Inferior parietal cortex (tissue), 1 donor: ENCODE data around the gene ORM2.
A peak's percentile ranks its signal among the peaks of the same experiment; 100 is the strongest.
"Not testable (repeated sequence)": the region's sequence is repeated elsewhere in the genome, so short reads cannot be mapped to it uniquely, and the experiment has no call there.

Source experiments
- DNase-seq: peaks from one replicate; pipeline ENCODE4 v3.0.0-alpha.2; 2016; ENCODE audit errors: extremely low spot score

The ORM2 gene

DNA sequence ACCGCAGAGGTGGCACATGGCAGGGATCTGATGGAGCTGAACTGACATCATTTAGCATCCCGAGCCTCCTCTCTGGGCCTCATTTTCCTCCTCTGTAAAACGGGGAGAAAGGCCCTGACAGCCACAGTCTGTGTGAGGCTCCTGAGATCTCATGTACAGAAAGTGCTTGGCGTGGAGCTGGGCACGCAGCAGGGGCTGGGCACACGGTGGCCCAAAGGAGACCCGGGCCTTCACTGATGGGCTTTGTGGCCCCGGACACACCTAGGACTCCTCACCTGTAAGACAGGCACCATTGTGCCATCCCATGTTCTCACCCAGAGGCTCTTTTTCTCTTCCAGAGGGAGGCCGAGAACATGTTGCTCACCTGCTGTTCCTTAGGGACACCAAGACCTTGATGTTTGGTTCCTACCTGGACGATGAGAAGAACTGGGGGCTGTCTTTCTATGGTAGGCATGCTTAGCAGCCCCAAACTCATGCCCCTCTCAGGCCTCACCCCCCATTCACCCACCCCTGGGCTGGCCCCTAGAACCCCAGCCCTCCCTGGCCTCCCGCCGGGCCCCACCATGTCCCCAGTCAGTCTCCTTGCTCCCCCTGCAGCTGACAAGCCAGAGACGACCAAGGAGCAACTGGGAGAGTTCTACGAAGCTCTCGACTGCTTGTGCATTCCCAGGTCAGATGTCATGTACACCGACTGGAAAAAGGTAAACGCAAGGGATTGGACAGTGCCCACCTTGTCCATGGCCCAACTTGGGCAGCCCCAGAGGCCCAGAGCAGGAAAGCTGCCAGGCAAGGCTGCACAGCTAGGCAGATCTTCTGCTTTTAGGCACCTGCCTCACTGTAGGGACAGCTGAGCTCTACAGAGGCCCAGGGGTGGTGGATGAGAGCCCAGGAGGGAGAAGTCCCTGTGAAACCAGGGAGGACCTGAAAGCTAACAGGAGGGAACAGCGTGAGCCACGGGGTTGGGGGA lies 1.8 kb downstream of the ORM2 start:
- not testable (repeated sequence) for DNase-seq

DNA sequence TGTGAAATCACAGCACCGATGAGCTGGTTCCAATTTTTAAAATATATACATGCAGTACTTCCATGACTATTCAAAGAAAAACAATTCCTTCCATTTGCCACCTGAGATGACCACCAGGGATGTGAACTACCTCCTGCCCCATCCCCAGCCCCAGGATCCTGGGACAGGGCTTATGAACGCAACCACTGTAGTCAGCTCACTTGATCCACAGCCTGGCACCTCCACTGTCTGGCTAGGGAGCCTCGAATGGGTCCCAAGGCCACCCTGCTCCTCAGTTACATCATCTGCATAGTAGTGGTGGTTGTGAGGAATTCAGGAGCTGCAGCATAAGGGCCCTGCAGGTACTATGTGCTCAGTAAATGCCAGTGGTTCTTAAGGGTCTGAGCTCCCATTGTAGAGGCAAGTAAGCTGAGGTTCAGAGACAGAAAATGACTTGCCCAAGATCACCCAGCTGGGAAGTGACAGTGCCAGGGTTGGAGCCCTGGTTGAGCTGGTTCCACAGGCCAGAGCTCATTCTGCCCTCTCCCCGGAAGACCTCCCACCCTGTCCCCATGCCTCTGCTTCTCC lies 2.9 kb downstream of the ORM2 start:
- not testable (repeated sequence) for DNase-seq

DNA sequence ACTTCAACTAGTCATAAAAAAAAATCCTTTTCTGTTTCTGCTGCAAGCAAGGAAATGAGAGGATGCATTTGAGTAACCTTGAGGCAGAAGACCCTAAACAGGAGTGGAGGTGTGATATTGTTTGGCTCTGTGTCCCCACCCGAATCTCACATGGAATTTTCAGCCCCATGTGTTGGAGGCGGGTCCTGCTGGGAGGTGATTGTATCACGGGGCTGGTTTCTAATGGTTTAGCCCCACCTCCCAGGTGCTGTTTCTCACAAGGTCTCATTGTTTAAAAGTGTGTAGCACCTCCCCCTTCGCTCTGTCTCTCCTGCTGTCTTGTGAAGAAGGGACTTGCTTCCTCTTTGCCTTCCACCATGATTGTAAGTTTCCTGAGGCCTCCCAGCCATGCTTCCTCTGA lies 4.0 kb downstream of the ORM2 start:
- DNase-seq, result not testable (repeated sequence)

- no peak for DNase-seq
Measured at GRCh38 chr9:114334490-114334889, 4.8 kb downstream of the ORM2 start.

DNA sequence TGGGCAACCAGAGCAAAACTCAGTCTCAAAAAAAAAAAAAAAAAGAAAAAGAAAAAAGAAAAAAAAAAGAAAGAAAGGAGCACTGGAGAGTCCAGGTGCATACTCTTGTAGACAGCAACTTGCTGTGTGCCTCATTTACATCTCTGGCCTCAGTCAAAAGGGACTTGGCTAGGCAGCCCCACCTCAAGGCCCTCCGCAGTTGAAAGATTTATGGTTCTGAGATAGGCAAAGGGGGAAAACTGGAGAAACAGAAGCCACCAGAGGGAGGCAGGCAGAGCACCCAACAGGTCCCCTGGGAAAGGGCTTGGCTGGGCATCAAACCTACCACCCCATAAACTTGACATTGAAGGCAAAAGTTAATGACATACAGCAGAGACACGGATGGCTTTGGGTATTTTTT lies 6.1 kb downstream of the ORM2 start:
- no peak for DNase-seq

- DNase-seq, result no peak
Measured at GRCh38 chr9:114336157-114336556, 6.5 kb downstream of the ORM2 start.

DNA sequence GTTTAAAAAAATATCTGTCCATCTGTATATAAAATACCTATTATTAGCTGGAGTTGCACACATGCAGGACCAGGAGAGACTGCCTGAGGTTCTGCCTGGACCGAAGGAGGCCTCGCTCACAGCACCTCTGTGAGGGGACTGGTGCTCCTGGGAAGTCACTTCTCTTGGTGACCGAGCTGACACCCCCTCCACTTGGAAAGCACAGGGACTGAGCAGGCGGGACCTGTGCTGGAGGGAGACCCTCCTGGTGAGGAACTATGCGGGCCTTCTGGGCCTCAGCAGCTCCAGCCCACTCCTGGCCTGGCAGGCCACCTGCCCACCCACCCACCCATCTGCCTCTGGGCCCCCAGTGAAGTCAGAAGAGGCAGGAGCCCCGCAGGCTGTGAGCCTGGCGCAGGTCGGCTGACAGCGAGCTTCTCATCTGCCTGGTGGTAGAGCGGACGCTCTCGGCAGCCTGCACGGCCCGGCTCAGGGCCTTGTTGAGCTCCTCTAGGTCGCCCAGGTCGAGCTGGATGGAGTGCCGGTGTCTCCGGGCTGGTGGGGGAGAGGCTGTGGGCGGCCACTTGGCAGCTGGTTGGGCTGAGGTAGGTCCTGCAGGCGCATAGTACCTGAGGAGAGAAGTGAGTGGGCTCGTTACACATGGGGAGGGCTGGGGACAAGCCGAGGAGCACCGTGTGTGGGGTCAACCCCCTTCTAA lies 7.2 kb downstream of the ORM2 start:
- no peak for DNase-seq

GRCh38 chr9:114338187-114338586 lies 8.5 kb downstream of the ORM2 start:
- DNase-seq, result no peak

DNA sequence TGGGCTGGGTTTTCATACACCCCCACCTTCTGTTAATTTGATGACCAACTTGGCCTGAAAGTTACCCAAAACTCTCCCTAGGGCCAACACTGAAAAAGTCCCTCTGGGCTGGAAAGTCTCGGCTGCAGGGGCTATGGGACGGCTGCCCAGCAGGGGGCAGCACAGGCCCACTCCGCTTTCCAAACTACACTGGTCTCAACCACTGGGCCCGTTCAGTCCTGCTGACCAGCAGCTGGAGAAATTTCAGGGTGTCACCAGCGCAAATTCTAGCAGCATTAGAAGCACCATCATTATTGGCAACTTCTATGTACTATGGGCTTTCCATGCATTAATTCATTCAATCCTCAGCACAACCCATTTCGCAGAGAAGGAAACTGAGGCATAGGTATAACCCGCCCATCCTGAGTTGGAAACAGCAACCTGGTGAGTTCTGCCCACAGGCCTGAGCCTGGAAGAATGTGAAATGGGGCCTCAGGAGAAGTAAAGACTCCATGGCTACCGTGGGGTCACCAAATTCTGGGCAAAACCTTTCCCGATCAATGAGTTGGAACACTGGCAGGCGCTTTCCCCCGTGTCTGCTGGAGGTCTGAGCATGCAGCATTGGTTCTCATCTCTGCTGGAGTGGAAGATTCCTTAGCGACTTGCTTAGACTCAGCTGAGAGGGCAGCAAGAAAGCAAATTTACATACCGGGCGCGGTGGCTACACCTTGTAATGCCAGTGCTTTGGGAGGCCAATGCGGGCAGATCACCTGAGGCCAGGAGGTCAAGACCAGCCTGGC lies 9.7 kb downstream of the ORM2 start:
- peak; percentile 27 for DNase-seq

DNA sequence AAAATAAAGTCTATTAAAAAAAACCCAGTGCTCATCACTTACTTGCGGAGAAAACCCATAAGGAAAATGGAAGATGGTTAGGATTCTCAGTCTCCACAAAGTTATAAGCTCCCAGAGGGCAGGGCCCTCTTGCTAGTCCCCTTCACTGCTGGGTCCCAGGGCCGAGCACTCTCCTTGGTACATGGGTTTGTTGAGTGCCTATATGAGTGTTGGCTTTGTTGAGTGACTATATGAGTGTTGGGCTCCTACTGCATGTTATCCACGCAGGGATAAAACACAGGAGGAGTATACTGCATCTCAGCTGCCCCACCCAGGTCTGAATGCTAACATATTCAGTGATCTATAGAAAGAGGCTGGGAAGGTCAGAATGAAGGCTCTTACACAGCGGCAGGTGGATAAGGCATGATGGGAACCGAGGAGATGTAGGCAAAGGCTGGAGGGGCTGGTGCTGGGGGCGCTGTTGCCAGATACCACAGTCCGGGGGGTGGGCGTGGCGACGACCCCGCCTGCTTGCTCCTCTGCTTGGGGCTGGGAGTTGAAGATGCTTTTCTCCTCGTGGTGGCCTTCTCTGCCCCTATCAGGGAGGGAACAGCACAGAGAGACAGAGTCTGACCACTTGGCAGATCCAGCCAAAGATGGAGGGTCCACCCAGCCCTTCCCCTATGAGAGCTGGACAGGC lies 11.6 kb downstream of the ORM2 start:
- no peak for DNase-seq

- DNase-seq, result no peak
Measured at GRCh38 chr9:114341991-114342390, 12.3 kb downstream of the ORM2 start.

DNA sequence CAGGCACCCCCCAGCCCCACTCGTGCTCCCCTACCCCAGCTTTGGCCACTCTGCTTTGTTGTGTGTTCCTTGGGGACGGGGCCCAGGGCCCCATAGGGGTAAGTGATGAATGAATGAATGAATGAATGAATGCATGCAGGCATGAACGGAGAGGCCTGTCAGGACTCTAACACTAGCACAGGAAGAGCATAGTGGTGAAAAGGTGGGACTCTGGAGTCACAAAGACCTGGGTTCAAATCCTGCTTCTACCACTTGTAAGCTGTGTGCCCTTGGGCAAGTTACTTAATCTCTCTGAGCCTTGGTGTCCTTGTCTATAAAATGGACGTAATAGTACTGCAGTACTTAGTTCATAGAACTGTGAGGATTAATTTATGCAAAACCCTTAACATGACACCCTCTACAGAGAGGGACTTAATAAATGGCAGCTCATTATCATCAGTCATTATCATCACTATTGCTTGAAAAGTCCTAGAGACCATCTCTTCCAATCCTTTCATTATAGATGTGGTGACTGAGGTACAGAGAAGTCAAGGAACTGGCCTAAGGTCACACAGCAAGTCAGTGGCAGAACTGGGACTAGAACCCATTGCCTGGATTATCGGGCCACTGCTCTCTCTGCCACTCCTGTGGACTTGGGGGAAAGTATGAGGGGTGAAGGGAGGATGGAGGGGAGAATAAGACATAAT lies 13.2 kb downstream of the ORM2 start:
- DNase-seq, result no peak

- no peak for DNase-seq
Measured at GRCh38 chr9:114343471-114344187, 14.0 kb downstream of the ORM2 start.

GRCh38 chr9:114344188-114344566 lies 14.5 kb downstream of the ORM2 start:
- DNase-seq, result no peak

- no peak for DNase-seq
Measured at GRCh38 chr9:114344692-114345091, 15.0 kb downstream of the ORM2 start.

- no peak for DNase-seq
Measured at GRCh38 chr9:114345493-114346065, 15.9 kb downstream of the ORM2 start.

- DNase-seq, result no peak
Measured at GRCh38 chr9:114346146-114346545, 16.5 kb downstream of the ORM2 start.

- peak; percentile 66 for DNase-seq
Measured at GRCh38 chr9:114347675-114348074, 18.0 kb downstream of the ORM2 start.

DNA sequence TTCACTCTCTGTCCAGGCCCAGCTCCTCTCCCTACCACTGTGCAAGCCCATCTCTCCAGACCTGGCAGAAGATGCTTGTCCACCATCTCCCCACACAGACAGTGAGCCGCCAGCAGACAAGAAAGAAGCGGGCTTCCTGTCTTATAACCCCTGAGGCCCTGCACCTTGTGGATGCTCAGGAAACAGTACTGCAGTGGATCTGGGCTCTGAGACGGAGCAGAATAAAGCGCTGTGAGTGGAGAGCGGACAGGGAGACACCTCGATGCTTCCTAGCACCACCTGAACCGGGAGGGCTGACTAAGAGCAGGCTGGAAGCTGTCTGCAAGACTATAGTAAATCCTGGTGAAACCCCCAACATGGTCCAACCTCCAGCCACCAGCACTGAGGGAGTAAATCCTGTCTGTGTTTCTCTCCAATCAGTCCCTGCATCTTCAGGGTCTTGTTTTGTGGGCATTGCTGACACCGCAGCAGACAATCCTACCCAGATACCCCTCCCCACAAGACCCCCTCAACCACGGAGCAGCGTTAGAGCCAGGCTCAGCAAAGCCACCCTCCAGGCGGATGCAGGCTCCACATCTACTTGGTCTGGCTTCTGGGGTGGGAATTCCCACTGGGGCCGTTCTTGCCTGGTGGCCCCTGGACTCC lies 18.7 kb downstream of the ORM2 start:
- DNase-seq, result no peak
